GM03348 (cell line): ENCODE measurements around the gene CDH5.
A peak's percentile ranks its signal among the peaks of the same experiment; 100 is the strongest.

Experiments used
- DNase-seq: peaks from one replicate; pipeline ENCODE4 v3.0.0; 2012; ENCODE audit warnings: low spot score

Gene CDH5

GRCh38 chr16:66418165-66418962 lies 51.9 kb downstream of the CDH5 start:
- DNase-seq: no peak

GRCh38 chr16:66419527-66419926 lies 53.0 kb downstream of the CDH5 start:
- DNase-seq: no peak

- DNase-seq: no peak
Measured at GRCh38 chr16:66420396-66420795, 53.9 kb downstream of the CDH5 start.

- no peak for DNase-seq
Measured at GRCh38 chr16:66421891-66422290, 55.4 kb downstream of the CDH5 start.

- no peak for DNase-seq
Measured at GRCh38 chr16:66422366-66422765, 55.9 kb downstream of the CDH5 start.

- no peak for DNase-seq
Measured at GRCh38 chr16:66423177-66423576, 56.7 kb downstream of the CDH5 start.

GRCh38 chr16:66425651-66426050 lies 59.2 kb downstream of the CDH5 start:
- no peak for DNase-seq

GRCh38 chr16:66426112-66427035 lies 59.9 kb downstream of the CDH5 start:
- DNase-seq: no peak

- peak; percentile 84 for DNase-seq
Measured at GRCh38 chr16:66427036-66427860, 60.8 kb downstream of the CDH5 start, which contains the start of gene BEAN1. Gene BEAN1, plus strand, starts transcription at chr16:66427295. Its CDS starts 10,382 bp downstream, at chr16:66437677.

- DNase-seq: peak; percentile 44
Measured at GRCh38 chr16:66427871-66428681, 61.6 kb downstream of the CDH5 start.

- no peak for DNase-seq
Measured at GRCh38 chr16:66428682-66429251, 62.3 kb downstream of the CDH5 start.

GRCh38 chr16:66429290-66429962 lies 62.9 kb downstream of the CDH5 start:
- no peak for DNase-seq

- no peak for DNase-seq
Measured at GRCh38 chr16:66430214-66430613, 63.7 kb downstream of the CDH5 start.

- no peak for DNase-seq
Measured at GRCh38 chr16:66431760-66432159, 65.3 kb downstream of the CDH5 start.

GRCh38 chr16:66432429-66432828 lies 65.9 kb downstream of the CDH5 start:
- no peak for DNase-seq

- no peak for DNase-seq
Measured at GRCh38 chr16:66434619-66435430, 68.3 kb downstream of the CDH5 start.

- no peak for DNase-seq
Measured at GRCh38 chr16:66435896-66436295, 69.4 kb downstream of the CDH5 start.

GRCh38 chr16:66437391-66437945 lies 71.0 kb downstream of the CDH5 start:
- DNase-seq: no peak

- no peak for DNase-seq
Measured at GRCh38 chr16:66438536-66438935, 72.0 kb downstream of the CDH5 start.
